IMR-90 (cell line): Measurements from ENCODE around the gene PPP1R12B.
"Not testable (repeated sequence)": the region's sequence is repeated elsewhere in the genome, so short reads cannot be mapped to it uniquely, and the experiment has no call there.

Experiments
- CEBPB ChIP-seq: IDR thresholded peaks from 2 replicates; pipeline ENCODE4 v1.6.1; 2012; ENCODE audit warnings: low read depth, low read length, improper control_type of control experiment
- CHD1 ChIP-seq: IDR thresholded peaks from 2 replicates; pipeline ENCODE4 v1.6.1; 2012; ENCODE audit warnings: low read depth, low read length, improper control_type of control experiment
- FOS ChIP-seq: fragments of 150-350 bp; IDR thresholded peaks from 2 replicates; pipeline ENCODE4 v1.6.1; 2016; ENCODE audit warnings: low read depth, low read length
- MXI1 ChIP-seq: IDR thresholded peaks from 2 replicates; pipeline ENCODE4 v1.6.1; 2012; ENCODE audit warnings: low read depth, mild to moderate bottlenecking, low read length, moderate library complexity, borderline replicate concordance
- NFE2L2 ChIP-seq: fragments of 150-350 bp; IDR thresholded peaks from 2 replicates; pipeline ENCODE4 v1.6.1; 2016; ENCODE audit warnings: low read depth, mild to moderate bottlenecking, low read length
- POLR2A ChIP-seq: IDR thresholded peaks from 2 replicates; pipeline ENCODE4 v1.6.1; 2012; ENCODE audit warnings: mild to moderate bottlenecking, low read depth, low read length
- RAD21 ChIP-seq: IDR thresholded peaks from 2 replicates; pipeline ENCODE4 v1.6.1; 2012; ENCODE audit warnings: low read length, improper control_type of control experiment
- RCOR1 ChIP-seq: IDR thresholded peaks from 2 replicates; pipeline ENCODE4 v1.6.1; 2012; ENCODE audit warnings: mild to moderate bottlenecking, low read length, improper control_type of control experiment; ENCODE audit not compliant: insufficient replicate concordance
- RFX5 ChIP-seq: IDR thresholded peaks from 2 replicates; pipeline ENCODE4 v1.8.0; 2012; ENCODE audit warnings: low read depth, mild to moderate bottlenecking, low read length, moderate library complexity
- SMC3 ChIP-seq: fragments of 150-350 bp; IDR thresholded peaks from 2 replicates; pipeline ENCODE4 v1.6.1; 2016; ENCODE audit warnings: low read depth, mild to moderate bottlenecking, antibody characterized with exemption, low read length, moderate library complexity
- TF ChIP-seq, protein P1 (sequence below): conservative IDR thresholded peaks from 2 replicates; pipeline ENCODE4 v1.5.1; 2012; ENCODE audit warnings: mild to moderate bottlenecking, low read depth, low read length, improper control_type of control experiment
- TF ChIP-seq, protein P2 (sequence below): fragments of 150-350 bp; IDR thresholded peaks from 2 replicates; pipeline ENCODE4 v1.6.1; 2016; ENCODE audit warnings: low read depth, mild to moderate bottlenecking, low read length, moderate library complexity, borderline replicate concordance

DNA sequence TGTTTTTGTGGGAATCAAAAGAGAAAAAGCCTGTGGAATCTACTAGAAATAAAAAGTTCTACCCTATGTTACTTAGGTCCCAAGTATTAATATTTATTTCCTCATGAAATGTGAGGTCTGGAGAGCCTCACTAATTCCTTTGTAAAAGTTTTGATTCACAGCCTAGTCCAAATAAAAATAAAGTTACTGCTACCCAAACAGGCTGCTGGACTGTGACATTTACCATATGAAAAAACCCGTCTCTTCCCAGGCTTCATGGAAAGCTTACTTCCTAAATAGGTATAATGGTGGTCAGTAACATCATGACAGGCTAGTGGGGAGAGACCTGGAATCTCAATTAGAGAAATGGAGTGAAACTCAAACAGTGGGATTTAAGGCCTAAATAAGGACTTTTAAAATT is 201.6 kb downstream of the PPP1R12B start:
- not testable (repeated sequence) for TF ChIP-seq SMC3, CEBPB, POLR2A, FOS, MXI1, NFE2L2, RFX5, CHD1, RCOR1, RAD21
- TF ChIP-seq, protein P1, sequence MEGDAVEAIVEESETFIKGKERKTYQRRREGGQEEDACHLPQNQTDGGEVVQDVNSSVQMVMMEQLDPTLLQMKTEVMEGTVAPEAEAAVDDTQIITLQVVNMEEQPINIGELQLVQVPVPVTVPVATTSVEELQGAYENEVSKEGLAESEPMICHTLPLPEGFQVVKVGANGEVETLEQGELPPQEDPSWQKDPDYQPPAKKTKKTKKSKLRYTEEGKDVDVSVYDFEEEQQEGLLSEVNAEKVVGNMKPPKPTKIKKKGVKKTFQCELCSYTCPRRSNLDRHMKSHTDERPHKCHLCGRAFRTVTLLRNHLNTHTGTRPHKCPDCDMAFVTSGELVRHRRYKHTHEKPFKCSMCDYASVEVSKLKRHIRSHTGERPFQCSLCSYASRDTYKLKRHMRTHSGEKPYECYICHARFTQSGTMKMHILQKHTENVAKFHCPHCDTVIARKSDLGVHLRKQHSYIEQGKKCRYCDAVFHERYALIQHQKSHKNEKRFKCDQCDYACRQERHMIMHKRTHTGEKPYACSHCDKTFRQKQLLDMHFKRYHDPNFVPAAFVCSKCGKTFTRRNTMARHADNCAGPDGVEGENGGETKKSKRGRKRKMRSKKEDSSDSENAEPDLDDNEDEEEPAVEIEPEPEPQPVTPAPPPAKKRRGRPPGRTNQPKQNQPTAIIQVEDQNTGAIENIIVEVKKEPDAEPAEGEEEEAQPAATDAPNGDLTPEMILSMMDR, result not testable (repeated sequence)
- TF ChIP-seq, protein P2, sequence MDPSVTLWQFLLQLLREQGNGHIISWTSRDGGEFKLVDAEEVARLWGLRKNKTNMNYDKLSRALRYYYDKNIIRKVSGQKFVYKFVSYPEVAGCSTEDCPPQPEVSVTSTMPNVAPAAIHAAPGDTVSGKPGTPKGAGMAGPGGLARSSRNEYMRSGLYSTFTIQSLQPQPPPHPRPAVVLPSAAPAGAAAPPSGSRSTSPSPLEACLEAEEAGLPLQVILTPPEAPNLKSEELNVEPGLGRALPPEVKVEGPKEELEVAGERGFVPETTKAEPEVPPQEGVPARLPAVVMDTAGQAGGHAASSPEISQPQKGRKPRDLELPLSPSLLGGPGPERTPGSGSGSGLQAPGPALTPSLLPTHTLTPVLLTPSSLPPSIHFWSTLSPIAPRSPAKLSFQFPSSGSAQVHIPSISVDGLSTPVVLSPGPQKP, result not testable (repeated sequence)
